T-cell (primary cell): ENCODE results near the gene ARHGAP28. TPM values are rescaled to one million over a fixed set of nuclear protein-coding genes. Genes with fewer than 3 reads are reported as not detected.

ENCODE experiments used
- ATAC-seq, 4 experiments: fragments of 200-7000 bp in 3 of 4; fragments of 150-1000 bp in 1 of 4; cut with Tn5 transposase; replicated peaks in 1 of 4; 1 replicate in 3 of 4; 2 replicates in 1 of 4; pipeline ENCODE4 v1.10.0; 2021; ENCODE audit warnings: moderate library complexity in 3 of 4, mild to moderate bottlenecking in 2 of 4, moderate number of reproducible peaks in 1 of 4
- CTCF ChIA-PET, 2 donors: fragments of 300-600 bp; sonication (Branson Sonifier 250); formaldehyde crosslinking; loops; one replicate each; lab custom pipeline; 2022; ENCODE audit warnings: antibody characterized with exemption in 2 of 2; lab: Charles Lee
- POLR2A ChIA-PET, 2 donors: fragments of 300-600 bp; sonication (Branson Sonifier 250); formaldehyde crosslinking; loops; one replicate each; lab custom pipeline; 2022; ENCODE audit warnings: antibody characterized with exemption in 2 of 2; lab: Charles Lee
- DNase-seq, 35 experiments: peaks; one replicate each; pipeline versions ENCODE4 v3.0.0 to v3.0.0-alpha.2; 2013 to 2023
- H3K27ac ChIP-seq: one replicate; pipeline ENCODE4 v1.5.1; 2013; ENCODE audit warnings: low read length
- H3K27me3 ChIP-seq, 2 experiments: replicated peaks in 1 of 2; 1 replicate in 1 of 2; 2 replicates in 1 of 2; pipeline versions ENCODE4 v1.6.1 to v1.7.0; 2013; ENCODE audit warnings: low read length in 1 of 2, mixed read lengths in 1 of 2; ENCODE audit not compliant: control insufficient read depth in 2 of 2, insufficient read depth in 2 of 2; ENCODE audit errors: extremely low read depth in 1 of 2
- H3K36me3 ChIP-seq, 2 donors: 1 replicate in 1 of 2; 2 replicates in 1 of 2; pipeline versions ENCODE4 v1.6.1 to v1.7.0; 2013; ENCODE audit warnings: low read length in 1 of 2; ENCODE audit not compliant: control insufficient read depth in 2 of 2, insufficient read depth in 1 of 2; ENCODE audit errors: extremely low read depth in 1 of 2
- H3K4me1 ChIP-seq, 2 experiments: 1 replicate in 1 of 2; 2 replicates in 1 of 2; pipeline versions ENCODE4 v1.6.1 to v1.7.0; 2013; ENCODE audit warnings: low read length in 2 of 2, mixed read lengths in 1 of 2; ENCODE audit not compliant: insufficient read depth in 2 of 2, control insufficient read depth in 1 of 2; ENCODE audit errors: extremely low read depth in 1 of 2
- H3K4me3 ChIP-seq, 2 donors: 1 replicate in 1 of 2; 2 replicates in 1 of 2; pipeline versions ENCODE4 v1.5.1 to v1.7.0; 2013; ENCODE audit warnings: mild to moderate bottlenecking in 2 of 2, low read length in 1 of 2, moderate library complexity in 1 of 2; ENCODE audit not compliant: control insufficient read depth in 1 of 2; ENCODE audit errors: extremely low read depth in 1 of 2
- H3K9me3 ChIP-seq: 2 replicates; pipeline ENCODE4 v1.7.0; 2013
- H3K27ac Mint-ChIP-seq, 2 donors: one replicate each; pipeline ENCODE4 v1.8.0; 2020 to 2021; ENCODE audit warnings: mild to moderate bottlenecking in 2 of 2, mixed read lengths in 2 of 2
- H3K27me3 Mint-ChIP-seq, 2 donors: one replicate each; pipeline ENCODE4 v1.8.0; 2021 to 2022; ENCODE audit warnings: mixed read lengths in 2 of 2
- H3K36me3 Mint-ChIP-seq: one replicate; pipeline ENCODE4 v1.8.0; 2021; ENCODE audit warnings: mixed read lengths
- H3K4me1 Mint-ChIP-seq, 3 donors: one replicate each; pipeline ENCODE4 v1.8.0; 2020 to 2022; ENCODE audit warnings: mixed read lengths in 3 of 3, mild to moderate bottlenecking in 1 of 3
- H3K4me3 Mint-ChIP-seq, 3 donors: one replicate each; pipeline ENCODE4 v1.8.0; 2020 to 2022; ENCODE audit warnings: mild to moderate bottlenecking in 3 of 3, mixed read lengths in 3 of 3, moderate library complexity in 3 of 3
- H3K9me3 Mint-ChIP-seq, 3 donors: one replicate each; pipeline ENCODE4 v1.8.0; 2020 to 2022; ENCODE audit warnings: mixed read lengths in 3 of 3
- WGBS: methylation state at CpG from one replicate; pipeline ENCODE4 v1.1.5; 2013; ENCODE audit warnings: missing lambda C conversion rate; ENCODE audit not compliant: insufficient coverage; 5-methylcytosine and 5-hydroxymethylcytosine counted together
- total RNA-seq, 35 experiments: library from RNA in 6 of 35; stranded (reverse) in 6 of 35; fragments of 120-200 nt in 1 of 35; gene quantifications; one replicate each; pipeline versions ENCODE4 v1.2.1 to v1.2.4 and lab custom pipeline; 2013 to 2026

ARHGAP28 gene
- total RNA-seq, 5 donors from 2014 or later (not counting 1 experiment from before 2014, with no cell fraction given): 0.29 TPM; not detected in 4

GRCh38 chr18:6731222-6731596 lies 1.7 kb downstream of the ARHGAP28 start:
- Mint-ChIP-seq H3K4me3 (no peak overlapping the region), H3K4me1 (peaks cover 0 to 6% (median 4%) of the 10 kb centered on the region in 3 donors), H3K27ac (no peak overlapping the region), H3K9me3 (peaks cover 0 to 9% (median 7%) of the 10 kb centered on the region in 3 donors), H3K27me3 (peaks cover 16 to 28% of the 10 kb centered on the region in 2 donors), H3K36me3 (no peaks in the 10 kb centered on the region)
- ATAC-seq (no peak), DNase-seq (no peak)
- ChIA-PET CTCF (interaction anchor here in 1 of 2 donors (0.7 kb wide), 1 partner anchor 12 kb away, joined by 3 read pairs; no protein-coding TSS in a partner anchor), POLR2A (no interaction called here)
- peaks cover 0 to 5% of the 10 kb centered on the region in 2 experiments for H3K27me3 ChIP-seq
- no peak overlapping the region for H3K27ac ChIP-seq
- H3K4me1 ChIP-seq: no peaks in the 10 kb centered on the region
- no peaks in the 10 kb centered on the region for H3K36me3 ChIP-seq
- 80% methylated on average over 3 of the region's 6 CpGs for WGBS
- H3K4me3 ChIP-seq: no peak overlapping the region
- no peaks in the 10 kb centered on the region for H3K9me3 ChIP-seq

GRCh38 chr18:6732952-6733351 lies 3.4 kb downstream of the ARHGAP28 start:
- H3K4me3 Mint-ChIP-seq: no peak overlapping the region
- DNase-seq (no peak), ATAC-seq (no peak)
- Histone ChIP-seq H3K36me3 (no peaks in the 10 kb centered on the region), H3K27me3 (peaks cover 0 to 5% of the 10 kb centered on the region in 2 experiments), H3K27ac (no peak overlapping the region), H3K9me3 (no peaks in the 10 kb centered on the region), H3K4me1 (no peaks in the 10 kb centered on the region), H3K4me3 (no peak overlapping the region)
- peaks cover 0 to 3% (median 0%) of the 10 kb centered on the region in 3 donors for H3K9me3 Mint-ChIP-seq
- peaks cover 0 to 6% (median 4%) of the 10 kb centered on the region in 3 donors for H3K4me1 Mint-ChIP-seq
- no peaks in the 10 kb centered on the region for H3K36me3 Mint-ChIP-seq
- POLR2A ChIA-PET: no interaction called here
- CTCF ChIA-PET: no interaction called here
- H3K27me3 Mint-ChIP-seq: peaks cover 12 to 20% of the 10 kb centered on the region in 2 donors
- H3K27ac Mint-ChIP-seq: no peak overlapping the region
- no CpG with 5 or more reads among the region's 2 CpGs for WGBS

GRCh38 chr18:6733758-6734157 lies 4.2 kb downstream of the ARHGAP28 start:
- H3K27ac ChIP-seq: no peak overlapping the region
- H3K36me3 ChIP-seq: no peaks in the 10 kb centered on the region
- peaks cover 10 to 13% of the 10 kb centered on the region in 2 donors for H3K27me3 Mint-ChIP-seq
- peaks cover 0 to 6% (median 4%) of the 10 kb centered on the region in 3 donors for H3K4me1 Mint-ChIP-seq
- no peaks in the 10 kb centered on the region for H3K9me3 ChIP-seq
- no peak for ATAC-seq
- no peak overlapping the region for H3K4me3 ChIP-seq
- ChIA-PET POLR2A (interaction anchor here in 1 of 2 donors (0.6 kb wide), 1 partner anchor 958 kb away, joined by 3 read pairs; no protein-coding TSS in a partner anchor), CTCF (no interaction called here)
- DNase-seq: no peak
- H3K9me3 Mint-ChIP-seq: peaks cover 0 to 3% (median 0%) of the 10 kb centered on the region in 3 donors
- peaks cover 0 to 5% of the 10 kb centered on the region in 2 experiments for H3K27me3 ChIP-seq
- H3K36me3 Mint-ChIP-seq: no peaks in the 10 kb centered on the region
- no peak overlapping the region for H3K27ac Mint-ChIP-seq
- no peaks in the 10 kb centered on the region for H3K4me1 ChIP-seq
- no CpG with 5 or more reads among the region's 1 CpG for WGBS
- H3K4me3 Mint-ChIP-seq: no peak overlapping the region

GRCh38 chr18:6734726-6735430 lies 5.4 kb downstream of the ARHGAP28 start:
- H3K9me3 Mint-ChIP-seq: peaks cover 0 to 3% (median 0%) of the 10 kb centered on the region in 3 donors
- Histone ChIP-seq H3K27ac (no peak overlapping the region), H3K9me3 (no peaks in the 10 kb centered on the region)

GRCh38 chr18:6737833-6738232 lies 8.3 kb downstream of the ARHGAP28 start:
- POLR2A ChIA-PET: no interaction called here
- Histone ChIP-seq H3K4me1 (no peaks in the 10 kb centered on the region), H3K27me3 (no peaks in the 10 kb centered on the region), H3K9me3 (no peaks in the 10 kb centered on the region), H3K27ac (no peak overlapping the region), H3K4me3 (no peak overlapping the region), H3K36me3 (no peaks in the 10 kb centered on the region)
- ATAC-seq (no peak), DNase-seq (no peak)
- H3K27ac Mint-ChIP-seq: no peak overlapping the region
- no peak overlapping the region for H3K4me3 Mint-ChIP-seq
- CTCF ChIA-PET: no interaction called here
- H3K9me3 Mint-ChIP-seq: peaks cover 0 to 4% (median 3%) of the 10 kb centered on the region in 3 donors
- no peaks in the 10 kb centered on the region for H3K27me3 Mint-ChIP-seq
- no peaks in the 10 kb centered on the region for H3K4me1 Mint-ChIP-seq
- H3K36me3 Mint-ChIP-seq: no peaks in the 10 kb centered on the region

More at GRCh38 chr18:6734726-6735430, 5.4 kb downstream of the ARHGAP28 start:
- Histone ChIP-seq H3K4me3 (no peak overlapping the region), H3K36me3 (no peaks in the 10 kb centered on the region), H3K4me1 (no peaks in the 10 kb centered on the region), H3K27me3 (no peaks in the 10 kb centered on the region)
- ATAC-seq (no peak), DNase-seq (no peak)
- CTCF ChIA-PET: no interaction called here
- Mint-ChIP-seq H3K4me1 (peaks cover 0 to 2% (median 1%) of the 10 kb centered on the region in 3 donors), H3K27me3 (peaks cover 4 to 7% of the 10 kb centered on the region in 2 donors), H3K36me3 (no peaks in the 10 kb centered on the region), H3K27ac (no peak overlapping the region), H3K4me3 (no peak overlapping the region)
- WGBS: 76% methylated on average over 3 of the region's 7 CpGs
- POLR2A ChIA-PET: no interaction called here

GRCh38 chr18:6738622-6739021 lies 9.1 kb downstream of the ARHGAP28 start:
- ATAC-seq: no peak
- no peak overlapping the region for H3K4me3 Mint-ChIP-seq
- H3K4me1 Mint-ChIP-seq: no peaks in the 10 kb centered on the region
- ChIA-PET POLR2A (no interaction called here), CTCF (no interaction called here)
- no peaks in the 10 kb centered on the region for H3K36me3 ChIP-seq
- no peak overlapping the region for H3K27ac Mint-ChIP-seq
- H3K4me1 ChIP-seq: no peaks in the 10 kb centered on the region
- no peaks in the 10 kb centered on the region for H3K9me3 ChIP-seq
- H3K27ac ChIP-seq: no peak overlapping the region
- 90% methylated on average over 2 of the region's 4 CpGs for WGBS
- no peak for DNase-seq
- no peak overlapping the region for H3K4me3 ChIP-seq
- H3K36me3 Mint-ChIP-seq: no peaks in the 10 kb centered on the region
- H3K27me3 ChIP-seq: no peaks in the 10 kb centered on the region
- peaks cover 0 to 4% (median 3%) of the 10 kb centered on the region in 3 donors for H3K9me3 Mint-ChIP-seq
- H3K27me3 Mint-ChIP-seq: no peaks in the 10 kb centered on the region
